Mucosa of rectum (tissue), 2 donors: ENCODE results near the gene CASZ1.

Experiments used
- H3K27ac ChIP-seq, 2 donors: one replicate each; pipeline ENCODE4 v1.7.0; 2013; ENCODE audit warnings: inconsistent platforms in 2 of 2, low read depth in 2 of 2, low read length in 2 of 2
- H3K27me3 ChIP-seq, 2 donors: one replicate each; pipeline ENCODE4 v1.7.0; 2013; ENCODE audit warnings: low read length in 2 of 2; ENCODE audit not compliant: control insufficient read depth in 2 of 2, insufficient read depth in 2 of 2
- H3K36me3 ChIP-seq, 2 donors: one replicate each; pipeline ENCODE4 v1.7.0; 2013; ENCODE audit warnings: low read length in 2 of 2; ENCODE audit not compliant: control insufficient read depth in 2 of 2, insufficient read depth in 2 of 2
- H3K4me1 ChIP-seq, 2 donors: one replicate each; pipeline ENCODE4 v1.7.0; 2013; ENCODE audit warnings: low read length in 2 of 2, mild to moderate bottlenecking in 1 of 2; ENCODE audit not compliant: control insufficient read depth in 2 of 2, insufficient read depth in 2 of 2
- H3K4me3 ChIP-seq, 2 donors: one replicate each; pipeline ENCODE4 v1.7.0; 2013; ENCODE audit warnings: low read length in 2 of 2
- H3K9ac ChIP-seq, 2 donors: one replicate each; pipeline ENCODE4 v1.7.0; 2013; ENCODE audit warnings: low read length in 2 of 2, low read depth in 1 of 2, mild to moderate bottlenecking in 1 of 2
- H3K9me3 ChIP-seq, 2 donors: one replicate each; pipeline ENCODE4 v1.7.0; 2013; ENCODE audit warnings: low read length in 2 of 2; ENCODE audit not compliant: control insufficient read depth in 2 of 2
- donor health status: healthy.
- donor health status: Normal muscosa, but diverticular disease.

CASZ1 gene

DNA sequence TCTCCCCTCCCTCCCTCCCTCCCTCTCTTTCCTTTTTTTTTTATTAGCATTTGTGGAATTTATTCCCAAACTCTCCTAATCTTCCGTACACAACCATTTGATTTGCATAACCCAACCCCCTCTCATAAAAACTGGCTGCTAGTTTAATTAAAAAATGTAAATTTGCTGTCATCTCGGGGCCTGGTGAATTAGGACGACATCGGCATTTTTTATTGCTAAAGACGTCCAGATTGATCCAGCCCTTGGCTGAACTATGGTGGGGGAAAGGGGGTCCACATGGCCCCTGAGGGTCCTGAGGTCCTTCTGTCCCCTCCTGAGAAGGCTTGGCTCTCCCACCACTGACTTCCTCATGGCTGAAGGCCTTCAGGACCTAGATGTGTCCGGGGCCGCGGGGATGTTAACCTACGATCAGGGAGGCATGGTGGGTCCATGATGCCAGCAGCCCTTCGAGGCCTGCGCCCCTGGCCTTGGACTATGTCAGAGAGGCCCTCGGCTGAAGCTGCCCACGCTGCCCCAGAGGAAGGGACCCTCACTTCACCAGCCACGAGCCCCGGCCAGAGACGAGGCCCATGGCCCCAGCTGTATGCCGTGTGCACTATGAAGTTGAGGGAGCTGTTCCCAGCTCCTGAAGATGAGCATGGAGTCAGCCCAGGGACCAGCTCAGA is 105.2 kb downstream of the CASZ1 start:
- no peak overlapping the region for H3K9ac ChIP-seq
- H3K4me3 ChIP-seq: no peak overlapping the region
- peaks cover 55 to 61% of the 10 kb centered on the region in 2 donors for H3K4me1 ChIP-seq
- no peaks in the 10 kb centered on the region for H3K9me3 ChIP-seq
- peak overlapping the region; percentile 75 to 79 for H3K27ac ChIP-seq
- peaks cover 0 to 3% of the 10 kb centered on the region in 2 donors for H3K36me3 ChIP-seq
- H3K27me3 ChIP-seq: no peaks in the 10 kb centered on the region

DNA sequence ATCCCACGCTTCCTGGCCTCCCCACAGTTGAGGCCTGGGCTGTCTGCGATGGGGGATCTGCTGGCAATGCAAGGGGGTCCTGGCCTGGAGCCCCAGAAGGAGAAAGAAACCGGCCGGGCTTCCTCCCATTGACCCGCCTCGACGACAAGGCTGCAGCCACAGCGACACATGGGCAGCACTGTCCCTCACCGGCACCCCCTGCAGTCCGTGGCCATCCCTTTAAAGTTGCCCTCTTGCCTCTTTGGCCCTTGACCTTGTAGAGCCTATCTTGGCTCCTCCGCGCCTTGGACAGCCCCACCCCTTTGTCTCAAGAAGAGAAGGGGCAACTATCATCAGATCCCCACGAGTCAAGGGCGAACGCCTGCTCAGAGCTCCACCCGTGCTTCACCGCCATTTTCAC is 106.0 kb downstream of the CASZ1 start:
- Histone ChIP-seq H3K27ac (peak overlapping the region in 1 of 2 donors; percentile 33), H3K9ac (no peak overlapping the region), H3K27me3 (no peaks in the 10 kb centered on the region), H3K9me3 (no peaks in the 10 kb centered on the region), H3K36me3 (peaks cover 0 to 3% of the 10 kb centered on the region in 2 donors), H3K4me3 (no peak overlapping the region), H3K4me1 (peaks cover 60 to 67% of the 10 kb centered on the region in 2 donors)

DNA sequence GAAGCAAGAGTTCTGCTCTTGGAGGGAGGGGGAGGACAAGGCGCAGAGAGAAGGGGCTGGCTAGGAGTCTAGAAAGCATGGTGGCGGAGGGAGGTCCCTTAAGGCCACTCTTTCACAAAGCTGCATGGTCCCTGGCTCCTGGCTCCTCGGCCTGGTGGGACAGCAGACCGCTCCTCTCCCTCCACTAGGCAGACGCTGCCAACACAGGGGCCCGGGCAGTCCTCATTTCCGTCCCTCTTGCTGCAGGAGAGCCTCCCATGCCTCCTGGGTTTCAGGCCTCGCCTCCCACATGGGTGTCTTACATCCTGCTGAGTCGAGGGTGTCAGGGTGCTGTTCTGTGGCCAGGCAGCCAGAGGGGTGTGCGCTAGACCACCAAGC is 108.0 kb downstream of the CASZ1 start:
- Histone ChIP-seq H3K9ac (no peak overlapping the region), H3K27me3 (no peaks in the 10 kb centered on the region), H3K9me3 (no peaks in the 10 kb centered on the region), H3K36me3 (peaks cover 3% of the 10 kb centered on the region in 2 donors), H3K4me1 (peaks cover 64 to 75% of the 10 kb centered on the region in 2 donors), H3K27ac (peak overlapping the region; percentile 11 to 87), H3K4me3 (no peak overlapping the region)

DNA sequence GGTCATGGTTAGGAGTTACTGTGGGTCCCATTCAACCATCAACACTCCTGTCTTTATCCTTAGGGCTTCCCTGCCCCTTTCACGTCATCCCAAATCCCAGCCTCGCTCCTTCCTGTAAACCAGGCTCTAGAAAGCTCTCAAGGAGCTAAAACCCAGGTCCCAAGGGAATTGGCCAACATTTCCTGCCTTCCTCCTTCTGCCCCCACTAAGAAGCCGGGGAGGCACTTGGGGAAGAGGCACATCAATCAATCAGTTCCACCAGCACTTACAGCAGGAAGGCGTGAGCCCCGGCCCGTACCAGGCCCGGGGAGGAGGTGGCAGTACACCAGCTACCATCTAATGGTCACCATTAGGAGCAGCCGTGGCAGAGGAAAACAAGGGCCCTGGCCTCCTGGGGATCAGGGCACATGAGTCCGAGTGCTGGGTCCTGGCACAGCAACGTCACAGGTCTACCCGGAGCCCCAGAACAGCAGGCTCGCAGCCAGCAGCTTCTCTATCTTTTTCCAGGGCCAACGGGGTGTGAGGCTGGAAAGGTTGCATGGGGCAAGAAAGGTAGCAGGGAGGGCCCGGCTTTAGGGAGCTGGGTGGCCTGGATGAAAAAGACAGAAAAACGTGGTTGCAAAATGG is 108.6 kb downstream of the CASZ1 start:
- no peaks in the 10 kb centered on the region for H3K9me3 ChIP-seq
- no peak overlapping the region for H3K4me3 ChIP-seq
- peak overlapping the region; percentile 82 to 87 for H3K27ac ChIP-seq
- peak overlapping the region; percentile 24 to 52 for H3K9ac ChIP-seq
- H3K27me3 ChIP-seq: no peaks in the 10 kb centered on the region
- peaks cover 3% of the 10 kb centered on the region in 2 donors for H3K36me3 ChIP-seq
- H3K4me1 ChIP-seq: peaks cover 64 to 75% of the 10 kb centered on the region in 2 donors

DNA sequence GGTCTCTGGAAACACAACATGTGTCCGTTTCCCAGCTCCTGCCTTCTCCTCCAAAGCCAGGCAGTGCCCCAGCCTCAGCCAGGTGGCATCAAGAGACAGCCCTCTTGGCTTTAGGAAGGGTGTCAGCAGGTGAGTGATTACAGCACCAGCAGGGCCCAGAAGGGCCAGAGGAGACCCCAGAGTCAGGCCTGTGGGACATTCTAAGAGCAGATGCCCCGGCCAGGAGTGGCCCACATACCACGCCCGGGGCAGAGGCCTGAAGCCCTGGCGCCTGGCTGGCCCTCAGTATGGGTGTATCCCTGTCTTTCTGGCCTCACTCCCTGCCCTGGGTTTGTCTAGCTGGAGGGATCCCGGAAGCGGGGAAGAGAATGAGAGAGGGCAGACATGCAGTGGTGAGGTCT is 109.2 kb downstream of the CASZ1 start:
- peaks cover 60 to 76% of the 10 kb centered on the region in 2 donors for H3K4me1 ChIP-seq
- H3K9ac ChIP-seq: peak overlapping the region; percentile 24 to 52
- H3K36me3 ChIP-seq: peaks cover 3% of the 10 kb centered on the region in 2 donors
- H3K27me3 ChIP-seq: no peaks in the 10 kb centered on the region
- no peaks in the 10 kb centered on the region for H3K9me3 ChIP-seq
- H3K4me3 ChIP-seq: no peak overlapping the region
- peak overlapping the region; percentile 82 to 87 for H3K27ac ChIP-seq

DNA sequence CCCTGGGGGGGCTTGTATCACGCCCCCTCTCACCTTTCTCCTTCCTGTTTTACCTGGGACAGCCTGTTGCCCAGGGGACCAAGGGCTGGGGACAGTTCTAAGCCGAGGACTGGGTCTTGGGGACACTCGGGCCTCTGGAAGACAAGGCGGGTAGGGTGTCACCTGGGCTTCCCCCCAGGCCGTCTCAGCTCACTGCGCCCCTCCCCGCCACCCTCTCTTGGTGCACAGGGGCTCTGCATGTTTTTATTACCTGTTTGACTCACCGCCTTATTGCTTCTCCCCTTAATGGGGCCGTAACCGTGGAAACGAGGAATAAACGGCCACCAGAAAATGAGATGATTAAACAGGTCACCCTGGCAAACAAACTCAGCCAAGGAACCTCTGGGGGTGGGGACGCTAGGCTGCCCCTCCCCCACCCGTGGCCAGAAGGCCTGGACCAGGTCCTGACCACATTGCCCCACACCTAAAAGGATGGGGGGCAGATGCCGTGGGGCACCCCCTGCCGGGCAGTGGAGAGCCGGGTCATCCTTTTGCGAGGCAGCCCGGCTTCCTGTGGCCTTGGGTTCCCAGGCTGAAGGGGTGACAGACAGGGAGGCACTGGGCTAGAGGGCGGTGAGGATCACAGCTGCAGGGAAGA is 109.9 kb downstream of the CASZ1 start:
- H3K27ac ChIP-seq: peak overlapping the region; percentile 82 to 87
- H3K9me3 ChIP-seq: no peaks in the 10 kb centered on the region
- peak overlapping the region in 1 of 2 donors; percentile 13 for H3K4me3 ChIP-seq
- no peaks in the 10 kb centered on the region for H3K27me3 ChIP-seq
- peak overlapping the region in 1 of 2 donors; percentile 33 for H3K9ac ChIP-seq
- peaks cover 3% of the 10 kb centered on the region in 2 donors for H3K36me3 ChIP-seq
- H3K4me1 ChIP-seq: peaks cover 57 to 77% of the 10 kb centered on the region in 2 donors

DNA sequence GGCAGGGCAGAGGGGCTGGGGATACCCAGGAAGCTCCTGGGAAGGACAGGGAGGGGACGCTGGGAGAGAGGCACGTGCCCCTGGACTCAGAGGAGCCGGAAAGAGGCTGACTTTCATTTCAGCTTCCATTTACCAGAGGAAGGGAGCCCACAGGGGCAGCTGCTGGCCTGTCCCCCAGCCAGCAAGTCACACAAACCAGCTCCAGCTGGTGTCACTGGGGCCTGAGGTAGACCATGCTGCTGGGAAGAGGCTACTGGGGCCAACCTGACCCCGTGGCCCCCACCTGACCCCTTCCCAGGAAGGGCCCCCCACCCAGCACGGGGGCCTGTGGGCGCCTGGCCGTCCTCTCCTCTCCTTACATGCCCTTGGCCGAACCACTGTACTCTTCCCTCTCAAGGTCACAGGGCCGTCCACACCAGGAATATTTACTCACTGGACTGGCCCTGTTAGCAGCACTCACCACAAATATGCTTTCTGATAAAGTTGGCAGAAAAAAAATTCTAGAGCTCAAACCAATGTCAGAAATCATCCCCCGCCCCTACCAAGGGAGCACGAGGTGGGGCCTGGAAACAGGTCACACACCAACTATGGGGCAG is 110.5 kb downstream of the CASZ1 start:
- Histone ChIP-seq H3K4me1 (peaks cover 56 to 80% of the 10 kb centered on the region in 2 donors), H3K27ac (peak overlapping the region; percentile 82 to 87), H3K4me3 (no peak overlapping the region), H3K9ac (peak overlapping the region in 1 of 2 donors; percentile 33), H3K9me3 (no peaks in the 10 kb centered on the region), H3K36me3 (peaks cover 0 to 3% of the 10 kb centered on the region in 2 donors), H3K27me3 (no peaks in the 10 kb centered on the region)

DNA sequence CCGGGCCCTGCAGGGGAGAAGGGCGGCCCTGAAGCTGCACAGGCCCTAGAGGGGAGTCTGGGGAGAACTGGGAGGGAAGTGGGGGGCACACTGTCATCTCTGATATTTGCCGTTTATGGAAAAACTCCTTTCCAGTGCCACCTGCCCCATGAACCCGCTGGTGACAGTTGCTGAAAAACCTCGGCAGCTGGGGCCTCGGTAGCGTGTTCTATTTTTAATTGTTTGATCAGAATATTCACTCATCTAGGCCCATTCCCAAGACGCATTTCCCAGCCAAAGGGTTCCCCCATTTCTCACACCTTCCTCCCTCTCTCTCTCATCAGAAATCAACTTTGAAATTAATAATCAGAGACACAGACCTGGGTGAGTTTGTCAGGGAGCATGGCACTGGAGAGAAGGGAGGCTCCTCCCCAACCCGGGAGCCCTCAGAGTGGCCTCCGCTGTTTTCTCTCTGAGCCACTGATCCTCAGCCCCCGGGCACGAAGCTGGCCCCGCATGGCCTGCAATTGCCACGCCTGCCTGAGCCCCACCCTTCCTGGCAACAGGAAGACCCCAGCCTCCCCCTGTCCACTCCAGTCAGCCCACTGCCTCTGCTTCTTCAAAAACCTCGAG is 111.1 kb downstream of the CASZ1 start:
- no peaks in the 10 kb centered on the region for H3K9me3 ChIP-seq
- peaks cover 59 to 81% of the 10 kb centered on the region in 2 donors for H3K4me1 ChIP-seq
- H3K4me3 ChIP-seq: no peak overlapping the region
- peak overlapping the region; percentile 82 to 87 for H3K27ac ChIP-seq
- no peaks in the 10 kb centered on the region for H3K27me3 ChIP-seq
- peak overlapping the region in 1 of 2 donors; percentile 19 for H3K9ac ChIP-seq
- peaks cover 0 to 3% of the 10 kb centered on the region in 2 donors for H3K36me3 ChIP-seq

DNA sequence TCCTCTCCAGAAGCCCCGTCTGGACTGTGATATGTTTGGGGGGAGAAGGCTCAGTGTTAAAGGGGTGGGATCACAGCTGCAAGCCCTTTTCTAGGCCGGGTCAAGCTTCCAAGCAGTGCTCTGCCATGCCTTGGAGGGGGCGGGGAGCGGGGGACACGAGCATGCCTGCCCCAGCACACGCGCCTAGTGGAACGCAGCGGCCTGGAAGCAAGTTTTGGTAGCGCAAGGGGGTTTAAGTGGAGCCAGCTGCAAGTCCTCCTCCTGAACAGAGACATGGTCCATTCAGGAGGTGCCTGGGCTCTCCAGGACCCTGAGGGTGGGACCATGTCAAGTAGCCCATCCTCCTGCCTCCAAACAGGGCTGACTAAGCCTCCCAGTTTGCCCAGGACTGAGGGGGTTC is 112.2 kb downstream of the CASZ1 start:
- H3K4me1 ChIP-seq: peaks cover 55 to 77% of the 10 kb centered on the region in 2 donors
- no peaks in the 10 kb centered on the region for H3K9me3 ChIP-seq
- no peak overlapping the region for H3K4me3 ChIP-seq
- no peak overlapping the region for H3K9ac ChIP-seq
- peaks cover 0 to 3% of the 10 kb centered on the region in 2 donors for H3K36me3 ChIP-seq
- no peaks in the 10 kb centered on the region for H3K27me3 ChIP-seq
- H3K27ac ChIP-seq: no peak overlapping the region
